ENCODE measurements around the gene TSEN15.
A peak's percentile ranks its signal among the peaks of the same experiment; 100 is the strongest.
"Not testable (repeated sequence)": the region's sequence is repeated elsewhere in the genome, so short reads cannot be mapped to it uniquely, and the experiment has no call there.

Gene TSEN15

GRCh38 chr1:184032306-184032929, 19.1 kb upstream of the TSEN15 start:
- Histone ChIP-seq H3K4me3 (ENCODE audit: low read length) (no peak overlapping the region), H3K9me3 (ENCODE audit: control insufficient read depth, low read depth, low read length) (no peaks in the 10 kb centered on the region), H3K27ac (ENCODE audit: low read length) (no peak overlapping the region), H3K4me1 (ENCODE audit: control insufficient read depth, low read depth, low read length) (peaks cover 8% of the 10 kb centered on the region), H3K36me3 (ENCODE audit: control insufficient read depth, low read depth, low read length) (no peaks in the 10 kb centered on the region), H3K9ac (ENCODE audit: low read length) (no peak overlapping the region), H3K27me3 (ENCODE audit: control insufficient read depth, insufficient read depth, low read length) (peaks cover 46% of the 10 kb centered on the region)

- Histone ChIP-seq H3K36me3 (ENCODE audit: control insufficient read depth, low read depth, low read length) (no peaks in the 10 kb centered on the region), H3K27me3 (ENCODE audit: control insufficient read depth, insufficient read depth, low read length) (peaks cover 51% of the 10 kb centered on the region), H3K9ac (ENCODE audit: low read length) (no peak overlapping the region), H3K4me3 (ENCODE audit: low read length) (no peak overlapping the region), H3K4me1 (ENCODE audit: control insufficient read depth, low read depth, low read length) (peaks cover 8% of the 10 kb centered on the region), H3K27ac (ENCODE audit: low read length) (no peak overlapping the region), H3K9me3 (ENCODE audit: control insufficient read depth, low read depth, low read length) (no peaks in the 10 kb centered on the region)
These were observed 18.6 kb upstream of the TSEN15 start for GRCh38 chr1:184032930-184033418.

- Histone ChIP-seq H3K4me1 (ENCODE audit: control insufficient read depth, low read depth, low read length) (peaks cover 9% of the 10 kb centered on the region), H3K27ac (ENCODE audit: low read length) (no peak overlapping the region), H3K27me3 (ENCODE audit: control insufficient read depth, insufficient read depth, low read length) (peaks cover 55% of the 10 kb centered on the region), H3K9ac (ENCODE audit: low read length) (no peak overlapping the region), H3K9me3 (ENCODE audit: control insufficient read depth, low read depth, low read length) (no peaks in the 10 kb centered on the region), H3K4me3 (ENCODE audit: low read length) (no peak overlapping the region), H3K36me3 (ENCODE audit: control insufficient read depth, low read depth, low read length) (no peaks in the 10 kb centered on the region)
These were observed 17.8 kb upstream of the TSEN15 start for GRCh38 chr1:184033711-184034167.

GRCh38 chr1:184034761-184035379, 16.7 kb upstream of the TSEN15 start:
- H3K27me3 ChIP-seq (ENCODE audit: control insufficient read depth, insufficient read depth, low read length), result peaks cover 67% of the 10 kb centered on the region
- H3K9ac ChIP-seq (ENCODE audit: low read length), result no peak overlapping the region
- H3K4me3 ChIP-seq (ENCODE audit: low read length), result no peak overlapping the region
- peaks cover 9% of the 10 kb centered on the region for H3K4me1 ChIP-seq (ENCODE audit: control insufficient read depth, low read depth, low read length)
- H3K27ac ChIP-seq (ENCODE audit: low read length), result no peak overlapping the region
- no peaks in the 10 kb centered on the region for H3K36me3 ChIP-seq (ENCODE audit: control insufficient read depth, low read depth, low read length)
- no peaks in the 10 kb centered on the region for H3K9me3 ChIP-seq (ENCODE audit: control insufficient read depth, low read depth, low read length)

GRCh38 chr1:184035719-184036516, 15.6 kb upstream of the TSEN15 start:
- Histone ChIP-seq H3K4me3 (ENCODE audit: low read length) (peak overlapping the region; percentile 67), H3K27ac (ENCODE audit: low read length) (no peak overlapping the region), H3K36me3 (ENCODE audit: control insufficient read depth, low read depth, low read length) (no peaks in the 10 kb centered on the region), H3K27me3 (ENCODE audit: control insufficient read depth, insufficient read depth, low read length) (peaks cover 69% of the 10 kb centered on the region), H3K9me3 (ENCODE audit: control insufficient read depth, low read depth, low read length) (no peaks in the 10 kb centered on the region), H3K4me1 (ENCODE audit: control insufficient read depth, low read depth, low read length) (peaks cover 9% of the 10 kb centered on the region), H3K9ac (ENCODE audit: low read length) (no peak overlapping the region)

GRCh38 chr1:184036517-184036949, 15.0 kb upstream of the TSEN15 start:
- Histone ChIP-seq H3K4me1 (ENCODE audit: control insufficient read depth, low read depth, low read length) (peaks cover 9% of the 10 kb centered on the region), H3K9ac (ENCODE audit: low read length) (no peak overlapping the region), H3K27ac (ENCODE audit: low read length) (no peak overlapping the region), H3K27me3 (ENCODE audit: control insufficient read depth, insufficient read depth, low read length) (peaks cover 69% of the 10 kb centered on the region), H3K4me3 (ENCODE audit: low read length) (peak overlapping the region; percentile 67), H3K9me3 (ENCODE audit: control insufficient read depth, low read depth, low read length) (no peaks in the 10 kb centered on the region), H3K36me3 (ENCODE audit: control insufficient read depth, low read depth, low read length) (no peaks in the 10 kb centered on the region)

- peaks cover 9% of the 10 kb centered on the region for H3K4me1 ChIP-seq (ENCODE audit: control insufficient read depth, low read depth, low read length)
- H3K9me3 ChIP-seq (ENCODE audit: control insufficient read depth, low read depth, low read length), result no peaks in the 10 kb centered on the region
- peak overlapping the region; percentile 67 for H3K4me3 ChIP-seq (ENCODE audit: low read length)
- no peak overlapping the region for H3K27ac ChIP-seq (ENCODE audit: low read length)
- no peaks in the 10 kb centered on the region for H3K36me3 ChIP-seq (ENCODE audit: control insufficient read depth, low read depth, low read length)
- H3K9ac ChIP-seq (ENCODE audit: low read length), result no peak overlapping the region
- H3K27me3 ChIP-seq (ENCODE audit: control insufficient read depth, insufficient read depth, low read length), result peaks cover 69% of the 10 kb centered on the region
These were observed 13.5 kb upstream of the TSEN15 start for GRCh38 chr1:184037849-184038591.

- H3K27ac ChIP-seq (ENCODE audit: low read length), result no peak overlapping the region
- no peaks in the 10 kb centered on the region for H3K9me3 ChIP-seq (ENCODE audit: control insufficient read depth, low read depth, low read length)
- H3K4me1 ChIP-seq (ENCODE audit: control insufficient read depth, low read depth, low read length), result peaks cover 9% of the 10 kb centered on the region
- H3K36me3 ChIP-seq (ENCODE audit: control insufficient read depth, low read depth, low read length), result no peaks in the 10 kb centered on the region
- H3K27me3 ChIP-seq (ENCODE audit: control insufficient read depth, insufficient read depth, low read length), result peaks cover 60% of the 10 kb centered on the region
- no peak overlapping the region for H3K4me3 ChIP-seq (ENCODE audit: low read length)
- H3K9ac ChIP-seq (ENCODE audit: low read length), result no peak overlapping the region
These were observed 12.4 kb upstream of the TSEN15 start for GRCh38 chr1:184039126-184039525.

- no peaks in the 10 kb centered on the region for H3K9me3 ChIP-seq (ENCODE audit: control insufficient read depth, low read depth, low read length)
- H3K27ac ChIP-seq (ENCODE audit: low read length), result no peak overlapping the region
- peaks cover 34% of the 10 kb centered on the region for H3K27me3 ChIP-seq (ENCODE audit: control insufficient read depth, insufficient read depth, low read length)
- no peak overlapping the region for H3K9ac ChIP-seq (ENCODE audit: low read length)
- H3K4me3 ChIP-seq (ENCODE audit: low read length), result no peak overlapping the region
- H3K36me3 ChIP-seq (ENCODE audit: control insufficient read depth, low read depth, low read length), result no peaks in the 10 kb centered on the region
- H3K4me1 ChIP-seq (ENCODE audit: control insufficient read depth, low read depth, low read length), result peaks cover 16% of the 10 kb centered on the region
These were observed 9.8 kb upstream of the TSEN15 start for GRCh38 chr1:184041731-184042130.

- H3K4me1 ChIP-seq (ENCODE audit: control insufficient read depth, low read depth, low read length), result peaks cover 22% of the 10 kb centered on the region
- not testable (repeated sequence) for H3K9me3 ChIP-seq (ENCODE audit: control insufficient read depth, low read depth, low read length); H3K36me3 ChIP-seq (ENCODE audit: control insufficient read depth, low read depth, low read length); H3K4me3 ChIP-seq (ENCODE audit: low read length); H3K9ac ChIP-seq (ENCODE audit: low read length); H3K27ac ChIP-seq (ENCODE audit: low read length)
- peaks cover 18% of the 10 kb centered on the region for H3K27me3 ChIP-seq (ENCODE audit: control insufficient read depth, insufficient read depth, low read length)
These were observed 8.2 kb upstream of the TSEN15 start for GRCh38 chr1:184043315-184043714.
